Mesenteric fat pad (tissue), 1 donor: ENCODE data around the gene SNX3. TPM values are rescaled to one million over a fixed set of nuclear protein-coding genes. Genes with fewer than 3 reads are reported as not detected.

Experiments
- DNase-seq: peaks from one replicate; pipeline ENCODE4 v3.0.0-alpha.2; 2020; ENCODE audit warnings: low spot score
- total RNA-seq: library from RNA; stranded (reverse); fragmentation: NEBNext Ultra II Directional; extraction: Animal tissue kit (Norgen Biotek cat#: 25700); gene quantifications from one replicate; pipeline ENCODE4 v1.2.1, GENCODE V29; 2021
- donor health status: DM: yes; HTN: yes; CAD: no.

The SNX3 gene
- total RNA-seq, 1 donor from 2014 or later, result 235 TPM

- DNase-seq, result no peak
These were observed 89.4 kb downstream of the SNX3 start for GRCh38 chr6:108171291-108171917.

DNA sequence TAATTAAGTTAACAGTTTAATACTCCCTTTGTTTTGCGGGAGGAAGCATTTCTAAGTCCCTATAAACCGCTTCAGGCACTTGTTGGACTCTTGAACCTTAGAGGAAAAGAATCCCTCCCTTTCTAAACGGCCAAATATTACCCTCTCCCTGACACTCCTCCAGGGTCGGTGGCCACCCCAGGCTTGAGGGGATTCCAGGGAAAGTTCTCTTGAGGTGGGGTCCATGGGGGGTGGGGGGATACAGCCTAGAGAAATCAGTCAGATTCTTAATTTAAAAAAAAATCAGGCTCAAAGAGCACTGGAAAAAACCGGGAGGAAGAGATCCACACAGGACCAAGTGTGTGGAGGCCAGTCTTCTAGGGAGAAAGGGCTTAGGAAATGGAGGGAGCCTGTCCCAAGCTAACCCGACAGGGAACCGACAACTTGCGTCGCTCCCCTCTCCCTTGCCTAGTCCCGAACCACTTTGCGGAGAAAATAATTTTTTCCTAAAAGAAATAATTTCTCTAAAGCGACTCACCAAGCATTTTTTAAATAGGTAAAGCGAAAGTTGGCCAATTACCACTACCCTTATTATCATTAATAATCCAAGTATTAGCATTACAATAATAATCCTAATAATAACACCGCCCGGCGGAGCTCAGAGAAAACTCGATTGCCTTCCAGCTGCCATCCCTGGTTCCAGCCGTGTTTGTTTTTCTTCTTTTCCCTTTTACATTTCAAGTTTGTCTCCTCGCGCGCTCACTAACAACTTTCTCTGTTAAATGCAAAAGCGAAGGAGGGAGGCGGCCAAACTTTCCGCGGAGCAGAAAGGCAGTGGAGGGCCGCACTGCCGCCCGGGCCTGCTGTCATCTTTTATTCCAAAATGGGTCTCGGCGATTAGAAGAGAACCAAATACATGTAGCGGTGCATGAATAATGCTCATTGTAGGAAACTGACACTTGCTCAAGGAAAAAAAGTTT is 90.2 kb downstream of the SNX3 start:
- no peak for DNase-seq

GRCh38 chr6:108169464-108170331 is 91.1 kb downstream of the SNX3 start:
- no peak for DNase-seq

GRCh38 chr6:108168501-108169463 is 92.1 kb downstream of the SNX3 start:
- no peak for DNase-seq

- no peak for DNase-seq
These were observed 92.8 kb downstream of the SNX3 start for GRCh38 chr6:108168090-108168463.

DNA sequence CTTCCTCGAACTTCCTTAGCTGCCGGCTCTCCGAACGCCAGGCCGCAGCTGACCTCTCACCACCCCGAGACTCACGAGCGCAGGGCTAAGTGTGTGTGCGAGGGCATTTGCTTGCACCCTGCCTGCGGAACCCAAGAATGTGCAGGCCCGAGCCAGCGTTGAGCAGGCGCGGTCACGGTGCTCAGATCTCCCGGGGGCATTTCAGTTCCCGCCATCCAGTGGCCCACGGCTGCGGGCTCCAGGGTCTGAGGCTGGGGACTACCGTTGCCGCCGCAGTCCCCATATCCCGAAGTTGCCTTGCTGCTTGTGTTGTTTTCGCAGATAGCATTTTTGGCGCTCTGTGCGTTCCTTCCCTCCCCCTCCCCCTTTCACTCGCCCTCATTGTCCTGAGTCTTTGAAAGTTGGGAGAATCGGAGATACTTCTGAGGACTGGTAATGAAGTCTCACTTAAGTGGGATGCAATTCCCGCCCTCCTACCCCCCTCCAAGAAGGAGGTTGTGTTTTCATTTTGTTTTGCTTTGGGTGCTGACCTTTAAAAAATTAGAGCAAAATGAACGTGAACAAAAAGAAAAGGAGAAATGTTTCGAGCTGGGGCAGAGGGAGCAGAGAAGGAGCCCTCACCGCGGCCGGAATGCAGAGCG is 93.3 kb downstream of the SNX3 start:
- DNase-seq, result no peak

- DNase-seq, result no peak
These were observed 94.0 kb downstream of the SNX3 start for GRCh38 chr6:108166664-108167448.

- DNase-seq, result no peak
These were observed 94.9 kb downstream of the SNX3 start, which contains the start of gene NR2E1 for GRCh38 chr6:108165714-108166663. NR2E1 (plus strand) TSS chr6:108166022; CDS start chr6:108166766, 744 bp downstream.

DNA sequence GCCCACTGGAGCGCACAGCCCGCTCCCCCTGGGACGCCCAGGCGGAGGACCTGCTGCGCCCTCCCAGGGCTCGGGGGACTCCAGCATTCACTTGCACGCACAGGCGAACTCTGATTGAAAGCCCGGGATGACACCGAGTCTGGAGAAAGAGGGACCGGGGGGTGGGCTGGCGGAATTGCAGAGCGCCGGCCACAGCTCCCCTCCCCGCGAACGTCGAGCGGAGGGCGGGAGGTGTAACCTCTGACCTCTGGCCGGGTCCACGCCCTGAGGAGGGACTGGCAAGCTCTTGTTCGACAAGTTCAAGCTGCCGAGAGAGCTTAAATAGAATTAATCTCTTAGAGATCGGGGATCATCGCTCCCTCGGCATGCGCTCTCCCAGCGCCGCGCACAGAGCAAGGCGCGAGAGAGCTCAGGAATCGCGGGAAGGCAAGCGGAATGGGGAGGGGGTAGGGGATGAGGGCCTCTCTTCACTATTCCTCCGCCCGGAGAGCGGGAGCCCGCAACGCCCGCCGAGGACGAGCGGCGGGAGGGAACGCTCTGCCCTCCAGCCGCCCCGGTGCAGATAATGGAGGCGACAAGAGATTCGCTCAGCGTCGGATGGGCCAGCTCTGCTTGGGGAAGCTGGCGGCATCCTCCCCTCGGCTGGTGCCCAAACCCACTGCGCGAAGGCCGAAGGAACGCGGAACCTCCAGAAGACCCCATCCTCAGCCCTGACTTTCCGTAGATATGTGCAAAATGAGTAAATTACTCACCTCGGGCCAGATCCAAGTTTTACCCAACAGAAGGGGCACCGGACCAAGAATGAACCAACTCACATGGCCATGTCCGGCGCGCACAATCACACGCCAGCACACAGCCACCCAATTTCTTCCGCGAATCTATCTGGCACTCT is 95.8 kb downstream of the SNX3 start:
- no peak for DNase-seq

- no peak for DNase-seq
These were observed 96.4 kb downstream of the SNX3 start for GRCh38 chr6:108164543-108164814.

- DNase-seq, result no peak
These were observed 96.9 kb downstream of the SNX3 start for GRCh38 chr6:108163644-108164542.

DNA sequence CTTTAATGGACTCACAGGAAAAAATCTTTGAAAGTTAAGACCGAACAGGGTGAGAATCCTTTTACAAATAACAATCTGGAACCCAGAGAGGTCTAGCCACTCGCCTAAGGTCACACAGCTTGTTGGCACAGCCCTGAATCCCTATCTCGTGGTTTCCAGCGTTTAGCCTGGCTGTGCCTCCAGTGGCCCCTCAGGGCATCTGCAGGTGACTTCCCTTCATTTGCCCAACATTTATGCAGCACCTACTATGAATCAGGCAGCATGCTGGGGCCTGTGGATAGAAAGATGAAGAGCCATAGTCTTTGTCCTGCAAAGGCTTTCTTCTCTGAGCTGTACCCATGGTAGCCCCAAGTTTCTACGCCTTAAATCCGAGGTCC is 97.6 kb downstream of the SNX3 start:
- DNase-seq, result no peak

GRCh38 chr6:108161724-108162282 is 99.0 kb downstream of the SNX3 start:
- DNase-seq, result no peak
